ENCODE data around the gene URB2. TPM values are rescaled to one million over a fixed set of nuclear protein-coding genes. Genes with fewer than 3 reads are reported as not detected.

Gene URB2
- total RNA-seq, 1 experiment from 2014 or later: 24.6 TPM

DNA sequence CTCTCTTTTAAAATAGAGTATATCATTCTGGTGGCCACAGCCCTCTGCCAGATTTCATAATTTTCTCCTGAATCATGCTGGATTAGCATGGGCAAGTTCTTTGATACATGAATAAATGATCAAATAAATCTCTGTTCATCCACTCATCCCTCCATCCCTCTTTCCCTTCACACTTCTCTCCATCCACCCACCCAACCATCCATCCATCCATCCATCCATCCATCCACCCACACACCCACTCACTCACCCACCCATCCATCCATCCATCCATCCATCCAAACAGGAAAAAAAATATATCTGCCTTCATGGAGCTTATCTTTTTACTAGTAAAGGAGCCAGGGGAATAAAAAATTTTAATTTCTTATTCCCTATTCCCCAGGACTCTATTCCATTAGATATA lies 49.3 kb downstream of the URB2 start (continued):
- no peak for TF ChIP-seq KAT7 (CRISPR knock-in tag; IDR thresholded peaks at IDR 0.05; ENCODE audit: borderline replicate concordance)
- TF ChIP-seq, protein P1, sequence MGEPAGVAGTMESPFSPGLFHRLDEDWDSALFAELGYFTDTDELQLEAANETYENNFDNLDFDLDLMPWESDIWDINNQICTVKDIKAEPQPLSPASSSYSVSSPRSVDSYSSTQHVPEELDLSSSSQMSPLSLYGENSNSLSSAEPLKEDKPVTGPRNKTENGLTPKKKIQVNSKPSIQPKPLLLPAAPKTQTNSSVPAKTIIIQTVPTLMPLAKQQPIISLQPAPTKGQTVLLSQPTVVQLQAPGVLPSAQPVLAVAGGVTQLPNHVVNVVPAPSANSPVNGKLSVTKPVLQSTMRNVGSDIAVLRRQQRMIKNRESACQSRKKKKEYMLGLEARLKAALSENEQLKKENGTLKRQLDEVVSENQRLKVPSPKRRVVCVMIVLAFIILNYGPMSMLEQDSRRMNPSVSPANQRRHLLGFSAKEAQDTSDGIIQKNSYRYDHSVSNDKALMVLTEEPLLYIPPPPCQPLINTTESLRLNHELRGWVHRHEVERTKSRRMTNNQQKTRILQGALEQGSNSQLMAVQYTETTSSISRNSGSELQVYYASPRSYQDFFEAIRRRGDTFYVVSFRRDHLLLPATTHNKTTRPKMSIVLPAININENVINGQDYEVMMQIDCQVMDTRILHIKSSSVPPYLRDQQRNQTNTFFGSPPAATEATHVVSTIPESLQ (CRISPR knock-in tag; IDR thresholded peaks at IDR 0.05): no peak
- TF ChIP-seq, protein P2, sequence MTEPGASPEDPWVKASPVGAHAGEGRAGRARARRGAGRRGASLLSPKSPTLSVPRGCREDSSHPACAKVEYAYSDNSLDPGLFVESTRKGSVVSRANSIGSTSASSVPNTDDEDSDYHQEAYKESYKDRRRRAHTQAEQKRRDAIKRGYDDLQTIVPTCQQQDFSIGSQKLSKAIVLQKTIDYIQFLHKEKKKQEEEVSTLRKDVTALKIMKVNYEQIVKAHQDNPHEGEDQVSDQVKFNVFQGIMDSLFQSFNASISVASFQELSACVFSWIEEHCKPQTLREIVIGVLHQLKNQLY (CRISPR knock-in tag; IDR thresholded peaks at IDR 0.05): no peak
- TF ChIP-seq, protein P3, sequence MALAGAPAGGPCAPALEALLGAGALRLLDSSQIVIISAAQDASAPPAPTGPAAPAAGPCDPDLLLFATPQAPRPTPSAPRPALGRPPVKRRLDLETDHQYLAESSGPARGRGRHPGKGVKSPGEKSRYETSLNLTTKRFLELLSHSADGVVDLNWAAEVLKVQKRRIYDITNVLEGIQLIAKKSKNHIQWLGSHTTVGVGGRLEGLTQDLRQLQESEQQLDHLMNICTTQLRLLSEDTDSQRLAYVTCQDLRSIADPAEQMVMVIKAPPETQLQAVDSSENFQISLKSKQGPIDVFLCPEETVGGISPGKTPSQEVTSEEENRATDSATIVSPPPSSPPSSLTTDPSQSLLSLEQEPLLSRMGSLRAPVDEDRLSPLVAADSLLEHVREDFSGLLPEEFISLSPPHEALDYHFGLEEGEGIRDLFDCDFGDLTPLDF (CRISPR knock-in tag; IDR thresholded peaks at IDR 0.05): no peak
- TF ChIP-seq ATF1 (CRISPR knock-in tag; IDR thresholded peaks at IDR 0.05): no peak

DNA sequence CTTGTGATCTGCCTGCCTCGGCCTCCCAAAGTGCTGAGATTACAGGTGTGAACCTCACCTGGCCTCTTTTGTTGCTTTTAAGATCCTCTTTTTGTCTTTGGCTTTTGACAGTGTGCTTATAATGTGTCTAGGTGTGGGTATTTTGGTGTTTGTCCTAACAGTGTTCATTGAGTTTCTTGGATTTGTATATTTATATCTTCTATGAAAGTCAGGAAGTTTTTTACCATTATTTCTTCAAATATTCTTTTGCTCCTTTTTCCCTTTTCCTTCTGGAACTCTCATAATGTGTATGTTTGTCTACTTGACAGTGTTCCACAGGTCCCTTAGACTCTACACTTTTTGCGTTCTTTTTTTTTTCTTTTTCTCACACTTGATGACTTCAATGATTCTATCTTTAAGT lies 59.1 kb downstream of the URB2 start:
- CTCF ChIA-PET: no interaction called here

More for the DNA sequence above, 59.1 kb downstream of the URB2 start:
- DNase-seq (ENCODE audit: low spot score): no peak
- Mint-ChIP-seq H3K9me3 (peaks cover 56% of the 10 kb centered on the region), H3K27me3 (ENCODE audit: low read depth) (no peaks in the 10 kb centered on the region), H3K4me3 (no peak overlapping the region), H3K36me3 (peaks cover 43% of the 10 kb centered on the region), H3K27ac (no peak overlapping the region), H3K4me1 (no peaks in the 10 kb centered on the region)
- no peak for ATAC-seq
- TF ChIP-seq, protein P4, sequence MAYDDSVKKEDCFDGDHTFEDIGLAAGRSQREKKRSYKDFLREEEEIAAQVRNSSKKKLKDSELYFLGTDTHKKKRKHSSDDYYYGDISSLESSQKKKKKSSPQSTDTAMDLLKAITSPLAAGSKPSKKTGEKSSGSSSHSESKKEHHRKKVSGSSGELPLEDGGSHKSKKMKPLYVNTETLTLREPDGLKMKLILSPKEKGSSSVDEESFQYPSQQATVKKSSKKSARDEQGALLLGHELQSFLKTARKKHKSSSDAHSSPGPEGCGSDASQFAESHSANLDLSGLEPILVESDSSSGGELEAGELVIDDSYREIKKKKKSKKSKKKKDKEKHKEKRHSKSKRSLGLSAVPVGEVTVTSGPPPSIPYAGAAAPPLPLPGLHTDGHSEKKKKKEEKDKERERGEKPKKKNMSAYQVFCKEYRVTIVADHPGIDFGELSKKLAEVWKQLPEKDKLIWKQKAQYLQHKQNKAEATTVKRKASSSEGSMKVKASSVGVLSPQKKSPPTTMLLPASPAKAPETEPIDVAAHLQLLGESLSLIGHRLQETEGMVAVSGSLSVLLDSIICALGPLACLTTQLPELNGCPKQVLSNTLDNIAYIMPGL (CRISPR knock-in tag; IDR thresholded peaks at IDR 0.05): no peak
- TF ChIP-seq ZNF263 (CRISPR knock-in tag; IDR thresholded peaks at IDR 0.05; ENCODE audit: low read depth): no peak
- TF ChIP-seq TEAD4 (CRISPR knock-in tag; IDR thresholded peaks at IDR 0.05): no peak
- TF ChIP-seq NR3C1 (CRISPR knock-in tag; conservative IDR thresholded peaks at IDR 0.05; ENCODE audit: low read depth): no peak
- TF ChIP-seq, protein P5, sequence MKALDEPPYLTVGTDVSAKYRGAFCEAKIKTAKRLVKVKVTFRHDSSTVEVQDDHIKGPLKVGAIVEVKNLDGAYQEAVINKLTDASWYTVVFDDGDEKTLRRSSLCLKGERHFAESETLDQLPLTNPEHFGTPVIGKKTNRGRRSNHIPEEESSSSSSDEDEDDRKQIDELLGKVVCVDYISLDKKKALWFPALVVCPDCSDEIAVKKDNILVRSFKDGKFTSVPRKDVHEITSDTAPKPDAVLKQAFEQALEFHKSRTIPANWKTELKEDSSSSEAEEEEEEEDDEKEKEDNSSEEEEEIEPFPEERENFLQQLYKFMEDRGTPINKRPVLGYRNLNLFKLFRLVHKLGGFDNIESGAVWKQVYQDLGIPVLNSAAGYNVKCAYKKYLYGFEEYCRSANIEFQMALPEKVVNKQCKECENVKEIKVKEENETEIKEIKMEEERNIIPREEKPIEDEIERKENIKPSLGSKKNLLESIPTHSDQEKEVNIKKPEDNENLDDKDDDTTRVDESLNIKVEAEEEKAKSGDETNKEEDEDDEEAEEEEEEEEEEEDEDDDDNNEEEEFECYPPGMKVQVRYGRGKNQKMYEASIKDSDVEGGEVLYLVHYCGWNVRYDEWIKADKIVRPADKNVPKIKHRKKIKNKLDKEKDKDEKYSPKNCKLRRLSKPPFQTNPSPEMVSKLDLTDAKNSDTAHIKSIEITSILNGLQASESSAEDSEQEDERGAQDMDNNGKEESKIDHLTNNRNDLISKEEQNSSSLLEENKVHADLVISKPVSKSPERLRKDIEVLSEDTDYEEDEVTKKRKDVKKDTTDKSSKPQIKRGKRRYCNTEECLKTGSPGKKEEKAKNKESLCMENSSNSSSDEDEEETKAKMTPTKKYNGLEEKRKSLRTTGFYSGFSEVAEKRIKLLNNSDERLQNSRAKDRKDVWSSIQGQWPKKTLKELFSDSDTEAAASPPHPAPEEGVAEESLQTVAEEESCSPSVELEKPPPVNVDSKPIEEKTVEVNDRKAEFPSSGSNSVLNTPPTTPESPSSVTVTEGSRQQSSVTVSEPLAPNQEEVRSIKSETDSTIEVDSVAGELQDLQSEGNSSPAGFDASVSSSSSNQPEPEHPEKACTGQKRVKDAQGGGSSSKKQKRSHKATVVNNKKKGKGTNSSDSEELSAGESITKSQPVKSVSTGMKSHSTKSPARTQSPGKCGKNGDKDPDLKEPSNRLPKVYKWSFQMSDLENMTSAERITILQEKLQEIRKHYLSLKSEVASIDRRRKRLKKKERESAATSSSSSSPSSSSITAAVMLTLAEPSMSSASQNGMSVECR (CRISPR knock-in tag; IDR thresholded peaks at IDR 0.05; ENCODE audit: borderline replicate concordance): no peak
- TF ChIP-seq, protein P3 (CRISPR knock-in tag; IDR thresholded peaks at IDR 0.05): no peak
- TF ChIP-seq, protein P6, sequence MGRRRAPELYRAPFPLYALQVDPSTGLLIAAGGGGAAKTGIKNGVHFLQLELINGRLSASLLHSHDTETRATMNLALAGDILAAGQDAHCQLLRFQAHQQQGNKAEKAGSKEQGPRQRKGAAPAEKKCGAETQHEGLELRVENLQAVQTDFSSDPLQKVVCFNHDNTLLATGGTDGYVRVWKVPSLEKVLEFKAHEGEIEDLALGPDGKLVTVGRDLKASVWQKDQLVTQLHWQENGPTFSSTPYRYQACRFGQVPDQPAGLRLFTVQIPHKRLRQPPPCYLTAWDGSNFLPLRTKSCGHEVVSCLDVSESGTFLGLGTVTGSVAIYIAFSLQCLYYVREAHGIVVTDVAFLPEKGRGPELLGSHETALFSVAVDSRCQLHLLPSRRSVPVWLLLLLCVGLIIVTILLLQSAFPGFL (CRISPR knock-in tag; IDR thresholded peaks at IDR 0.05; ENCODE audit: borderline replicate concordance): no peak
- TF ChIP-seq, protein P7, sequence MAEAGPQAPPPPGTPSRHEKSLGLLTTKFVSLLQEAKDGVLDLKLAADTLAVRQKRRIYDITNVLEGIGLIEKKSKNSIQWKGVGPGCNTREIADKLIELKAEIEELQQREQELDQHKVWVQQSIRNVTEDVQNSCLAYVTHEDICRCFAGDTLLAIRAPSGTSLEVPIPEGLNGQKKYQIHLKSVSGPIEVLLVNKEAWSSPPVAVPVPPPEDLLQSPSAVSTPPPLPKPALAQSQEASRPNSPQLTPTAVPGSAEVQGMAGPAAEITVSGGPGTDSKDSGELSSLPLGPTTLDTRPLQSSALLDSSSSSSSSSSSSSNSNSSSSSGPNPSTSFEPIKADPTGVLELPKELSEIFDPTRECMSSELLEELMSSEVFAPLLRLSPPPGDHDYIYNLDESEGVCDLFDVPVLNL (CRISPR knock-in tag; IDR thresholded peaks at IDR 0.05; ENCODE audit: borderline replicate concordance, low read depth): no peak
- POLR2A ChIA-PET: no interaction called here

All from WTC11 (cell line).